Measurements from ENCODE around the gene ROBO3.

Gene ROBO3

DNA sequence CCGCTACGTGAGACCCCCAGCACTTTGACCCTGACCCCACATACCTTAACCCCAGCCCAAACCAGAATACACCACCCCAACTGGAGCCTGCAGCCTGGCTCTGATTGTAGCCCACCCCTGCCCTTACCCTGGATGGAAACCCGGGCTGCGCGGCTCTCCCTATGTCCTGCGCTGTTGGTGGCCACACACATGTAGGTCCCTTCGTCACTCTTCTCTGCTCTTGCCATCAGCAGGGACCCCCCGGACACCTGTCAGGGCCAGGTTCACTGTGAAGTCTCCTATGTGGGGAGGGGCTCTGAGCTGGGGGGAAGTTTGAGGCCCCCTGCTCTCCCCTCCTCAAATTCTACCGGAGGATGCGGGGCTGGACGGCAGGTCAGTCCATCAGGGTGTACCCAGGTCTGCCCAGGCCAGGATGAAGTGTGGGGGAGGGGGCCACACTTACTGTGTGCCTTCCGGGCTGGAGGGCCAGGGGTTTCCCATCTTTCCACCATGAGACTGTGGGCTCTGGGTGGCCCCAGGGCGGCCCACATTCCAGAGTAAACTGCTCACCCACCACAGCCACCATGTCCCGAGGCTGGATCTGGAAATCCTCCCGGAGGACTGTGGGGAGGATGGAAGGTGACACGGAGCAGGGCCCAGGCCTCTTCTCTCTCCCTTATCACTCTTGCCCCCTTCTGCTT, 31.0 kb downstream of the ROBO3 start:
- Mint-ChIP-seq H3K27me3 (peaks cover 17% of the 10 kb centered on the region), H3K4me3 (no peak overlapping the region), H3K4me1 (ENCODE audit: low read depth) (peaks cover 43% of the 10 kb centered on the region)

GRCh38 chr11:124896821-124897391, 31.7 kb downstream of the ROBO3 start:
- Mint-ChIP-seq H3K9me3 (no peaks in the 10 kb centered on the region), H3K27me3 (peaks cover 23% of the 10 kb centered on the region), H3K36me3 (ENCODE audit: low read depth) (no peaks in the 10 kb centered on the region), H3K27ac (peak overlapping the region; percentile 8), H3K4me1 (ENCODE audit: low read depth) (peaks cover 36% of the 10 kb centered on the region), H3K4me3 (no peak overlapping the region)
- intact Hi-C loops (cut with micrococcal nuclease) = no loop called here

More for the DNA sequence above, 31.0 kb downstream of the ROBO3 start:
- no peaks in the 10 kb centered on the region for H3K9me3 Mint-ChIP-seq
- H3K27ac Mint-ChIP-seq = peak overlapping the region; percentile 10
- no peaks in the 10 kb centered on the region for H3K36me3 Mint-ChIP-seq (ENCODE audit: low read depth)
- intact Hi-C loops (cut with micrococcal nuclease) = no loop called here

GRCh38 chr11:124897674-124898262, 32.5 kb downstream of the ROBO3 start, which contains the start of gene ROBO4:
Gene ROBO4 (minus strand): TSS chr11:124897865. CDS start chr11:124897795, 70 bp downstream.
- H3K27ac Mint-ChIP-seq = peak within 1 kb of the TSS; percentile 8
- H3K36me3 Mint-ChIP-seq (ENCODE audit: low read depth) = no peaks in the 10 kb centered on the region
- H3K4me3 Mint-ChIP-seq = peak within 1 kb of the TSS; percentile 33
- no peaks in the 10 kb centered on the region for H3K9me3 Mint-ChIP-seq
- H3K4me1 Mint-ChIP-seq (ENCODE audit: low read depth) = peaks cover 27% of the 10 kb centered on the region
- peaks cover 23% of the 10 kb centered on the region for H3K27me3 Mint-ChIP-seq
- intact Hi-C loops (cut with micrococcal nuclease) = no loop called here

DNA sequence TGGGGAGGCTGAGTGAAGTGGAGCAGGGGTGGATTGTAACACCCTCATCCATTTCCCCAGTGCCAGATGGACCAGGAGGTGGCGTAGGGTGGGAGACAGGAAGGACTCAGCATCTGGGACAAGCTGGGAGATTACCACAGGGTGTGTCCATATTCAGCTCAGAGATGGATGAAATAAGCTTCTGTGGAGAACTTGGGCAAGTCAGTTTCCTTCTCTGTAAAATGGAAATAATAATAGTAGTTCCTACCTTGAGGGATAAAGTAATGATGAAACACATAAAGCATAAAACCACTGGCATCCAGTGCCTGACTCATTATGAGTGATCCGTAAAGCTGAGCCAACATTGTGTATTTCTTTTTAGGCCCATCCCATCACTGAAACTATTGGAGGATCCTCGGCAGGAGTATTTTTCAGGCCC, 33.0 kb downstream of the ROBO3 start:
- Mint-ChIP-seq H3K9me3 (no peaks in the 10 kb centered on the region), H3K36me3 (ENCODE audit: low read depth) (no peaks in the 10 kb centered on the region), H3K27ac (no peak overlapping the region), H3K27me3 (peaks cover 23% of the 10 kb centered on the region), H3K4me3 (no peak overlapping the region), H3K4me1 (ENCODE audit: low read depth) (peaks cover 22% of the 10 kb centered on the region)
- intact Hi-C loops (cut with micrococcal nuclease) = no loop called here

- intact Hi-C loops (cut with micrococcal nuclease) = no loop called here
- H3K27ac Mint-ChIP-seq = no peak overlapping the region
- no peaks in the 10 kb centered on the region for H3K9me3 Mint-ChIP-seq
- H3K4me1 Mint-ChIP-seq (ENCODE audit: low read depth) = peaks cover 18% of the 10 kb centered on the region
- no peaks in the 10 kb centered on the region for H3K36me3 Mint-ChIP-seq (ENCODE audit: low read depth)
- no peak overlapping the region for H3K4me3 Mint-ChIP-seq
- H3K27me3 Mint-ChIP-seq = peaks cover 23% of the 10 kb centered on the region
Measured at GRCh38 chr11:124898711-124899110, 33.5 kb downstream of the ROBO3 start.

DNA sequence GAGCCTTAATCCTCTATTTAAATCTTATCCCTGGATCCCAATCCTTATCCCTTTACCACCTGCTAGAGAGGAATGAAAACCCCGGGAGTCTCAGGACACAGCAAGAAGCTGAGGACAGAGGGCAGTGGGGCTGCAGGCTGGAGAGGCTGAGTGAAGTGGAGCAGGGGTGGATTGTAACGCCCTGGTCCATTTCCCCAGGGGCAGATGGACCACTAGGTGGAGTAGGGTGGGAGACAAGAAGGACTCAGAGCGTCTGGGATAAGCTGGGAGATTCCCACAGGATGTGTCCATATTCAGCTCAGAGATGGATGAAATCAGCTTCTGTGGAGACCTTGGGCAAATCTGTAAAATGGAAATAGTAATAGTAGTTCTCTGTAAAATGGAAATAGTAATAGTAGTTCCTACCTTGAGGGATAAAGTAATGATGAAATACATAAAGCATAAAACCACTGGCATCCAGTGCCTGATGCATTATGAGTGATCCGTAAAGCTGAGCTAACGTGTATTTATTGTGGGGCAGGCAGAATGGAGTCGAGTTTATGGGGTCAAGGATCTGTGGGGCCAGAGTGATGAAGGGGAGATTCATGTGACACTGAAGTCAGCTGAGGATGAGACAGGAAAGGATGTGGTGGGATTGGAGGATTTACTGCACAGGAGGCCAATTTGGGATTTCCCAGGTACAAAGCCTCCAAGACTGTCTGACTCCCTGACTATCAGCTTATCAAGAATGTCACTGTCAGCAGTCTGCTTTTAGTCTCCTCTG, 34.3 kb downstream of the ROBO3 start:
- Mint-ChIP-seq H3K9me3 (no peaks in the 10 kb centered on the region), H3K27ac (no peak overlapping the region), H3K27me3 (peaks cover 24% of the 10 kb centered on the region), H3K4me3 (no peak overlapping the region), H3K36me3 (ENCODE audit: low read depth) (no peaks in the 10 kb centered on the region), H3K4me1 (ENCODE audit: low read depth) (peaks cover 18% of the 10 kb centered on the region)
- intact Hi-C loops (cut with micrococcal nuclease) = no loop called here

GRCh38 chr11:124900464-124900863, 35.2 kb downstream of the ROBO3 start:
- peaks cover 26% of the 10 kb centered on the region for H3K27me3 Mint-ChIP-seq
- H3K9me3 Mint-ChIP-seq = no peaks in the 10 kb centered on the region
- peaks cover 18% of the 10 kb centered on the region for H3K4me1 Mint-ChIP-seq (ENCODE audit: low read depth)
- H3K36me3 Mint-ChIP-seq (ENCODE audit: low read depth) = no peaks in the 10 kb centered on the region
- intact Hi-C loops (cut with micrococcal nuclease) = no loop called here
- no peak overlapping the region for H3K27ac Mint-ChIP-seq
- H3K4me3 Mint-ChIP-seq = no peak overlapping the region

- no peaks in the 10 kb centered on the region for H3K9me3 Mint-ChIP-seq
- H3K4me1 Mint-ChIP-seq (ENCODE audit: low read depth) = peaks cover 7% of the 10 kb centered on the region
- peaks cover 23% of the 10 kb centered on the region for H3K27me3 Mint-ChIP-seq
- intact Hi-C loops (cut with micrococcal nuclease) = no loop called here
- no peaks in the 10 kb centered on the region for H3K36me3 Mint-ChIP-seq (ENCODE audit: low read depth)
- no peak overlapping the region for H3K27ac Mint-ChIP-seq
- no peak overlapping the region for H3K4me3 Mint-ChIP-seq
Measured at GRCh38 chr11:124902616-124903015, 37.4 kb downstream of the ROBO3 start.

- H3K36me3 Mint-ChIP-seq (ENCODE audit: low read depth) = no peaks in the 10 kb centered on the region
- H3K27me3 Mint-ChIP-seq = peaks cover 11% of the 10 kb centered on the region
- intact Hi-C loops (cut with micrococcal nuclease) = no loop called here
- H3K27ac Mint-ChIP-seq = no peak overlapping the region
- H3K9me3 Mint-ChIP-seq = peaks cover 20% of the 10 kb centered on the region
- no peak overlapping the region for H3K4me3 Mint-ChIP-seq
- H3K4me1 Mint-ChIP-seq (ENCODE audit: low read depth) = no peaks in the 10 kb centered on the region
Measured at GRCh38 chr11:124915541-124916369, 50.5 kb downstream of the ROBO3 start.

GRCh38 chr11:124916370-124916710, 51.1 kb downstream of the ROBO3 start:
- H3K9me3 Mint-ChIP-seq = peaks cover 14% of the 10 kb centered on the region
- H3K4me1 Mint-ChIP-seq (ENCODE audit: low read depth) = no peaks in the 10 kb centered on the region
- intact Hi-C loops (cut with micrococcal nuclease) = no loop called here
- peaks cover 12% of the 10 kb centered on the region for H3K27me3 Mint-ChIP-seq
- H3K4me3 Mint-ChIP-seq = no peak overlapping the region
- no peaks in the 10 kb centered on the region for H3K36me3 Mint-ChIP-seq (ENCODE audit: low read depth)
- no peak overlapping the region for H3K27ac Mint-ChIP-seq

DNA sequence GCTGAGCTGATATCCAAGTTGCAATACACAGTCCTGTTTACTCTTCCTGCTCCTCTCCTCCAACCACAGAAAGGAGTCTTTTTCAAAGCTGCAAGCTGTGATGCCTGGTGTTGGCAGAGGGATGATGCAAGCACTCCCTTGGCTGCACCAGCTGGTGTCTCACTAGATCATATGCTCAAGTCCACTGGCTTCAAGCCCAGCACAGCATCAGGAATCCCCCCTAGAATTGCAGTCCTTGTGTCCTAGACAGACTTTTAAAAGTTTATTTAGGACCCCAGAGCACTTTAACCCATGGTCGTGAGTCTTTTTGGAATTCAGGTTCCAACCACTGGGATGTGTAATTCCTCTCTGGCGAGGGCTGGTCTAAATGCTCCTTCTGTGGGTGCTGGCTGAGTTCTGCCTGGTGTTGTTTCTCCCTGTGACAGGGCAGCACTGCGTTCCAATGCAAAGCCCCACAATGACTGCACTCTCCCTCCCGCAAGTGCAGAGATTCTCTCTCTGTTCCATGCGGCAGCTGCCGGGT, 51.9 kb downstream of the ROBO3 start:
- no peak overlapping the region for H3K4me3 Mint-ChIP-seq
- H3K36me3 Mint-ChIP-seq (ENCODE audit: low read depth) = no peaks in the 10 kb centered on the region
- intact Hi-C loops (cut with micrococcal nuclease) = no loop called here
- H3K27ac Mint-ChIP-seq = no peak overlapping the region
- H3K27me3 Mint-ChIP-seq = peaks cover 18% of the 10 kb centered on the region
- H3K4me1 Mint-ChIP-seq (ENCODE audit: low read depth) = no peaks in the 10 kb centered on the region
- H3K9me3 Mint-ChIP-seq = peaks cover 6% of the 10 kb centered on the region

DNA sequence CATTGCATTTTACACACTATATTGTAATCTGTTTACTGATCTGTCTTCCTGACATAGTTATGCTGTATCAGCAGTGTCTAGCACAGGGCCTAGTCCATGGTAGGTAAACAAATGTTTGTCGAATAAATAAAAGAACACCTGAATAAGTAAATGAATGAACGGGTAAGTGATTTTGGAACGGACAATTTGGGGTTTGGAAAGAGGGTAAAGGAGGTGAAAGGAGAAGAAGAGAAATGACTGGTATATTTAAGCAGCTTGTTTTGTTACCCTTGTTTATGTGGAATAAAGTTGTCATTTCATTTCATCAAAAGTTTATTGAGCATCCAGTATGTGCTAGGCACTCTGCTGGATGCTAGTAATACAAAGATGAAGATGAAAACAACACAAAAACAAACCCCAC, 53.7 kb downstream of the ROBO3 start, which contains the start of gene HEPN1:
TSS of gene HEPN1 (plus strand) at position 301 of the 400 bp plus-strand sequence.
- Mint-ChIP-seq H3K4me1 (ENCODE audit: low read depth) (no peaks in the 10 kb centered on the region), H3K9me3 (no peaks in the 10 kb centered on the region), H3K27ac (no peak within 1 kb of the TSS), H3K27me3 (peaks cover 32% of the 10 kb centered on the region), H3K4me3 (no peak within 1 kb of the TSS), H3K36me3 (ENCODE audit: low read depth) (no peaks in the 10 kb centered on the region)
- intact Hi-C loops (cut with micrococcal nuclease) = no loop called here

- no peak overlapping the region for H3K4me3 Mint-ChIP-seq
- intact Hi-C loops (cut with micrococcal nuclease) = no loop called here
- peaks cover 34% of the 10 kb centered on the region for H3K27me3 Mint-ChIP-seq
- no peaks in the 10 kb centered on the region for H3K9me3 Mint-ChIP-seq
- H3K36me3 Mint-ChIP-seq (ENCODE audit: low read depth) = no peaks in the 10 kb centered on the region
- no peak overlapping the region for H3K27ac Mint-ChIP-seq
- H3K4me1 Mint-ChIP-seq (ENCODE audit: low read depth) = no peaks in the 10 kb centered on the region
Measured at GRCh38 chr11:124919898-124920297, 54.7 kb downstream of the ROBO3 start.

All from dendritic cell treated with granulocyte-macrophage colony-stimulating factor and Interleukin-4, amounts not matched to agents 40 ng/mL and 50 ng/mL, for 4 days (primary cell).